B cell (primary cell): ENCODE data around the gene GCNT2. TPM values are rescaled to one million over a fixed set of nuclear protein-coding genes. Genes with fewer than 3 reads are reported as not detected.

Experiments
- ATAC-seq: fragments of 200-7000 bp; cut with Tn5 transposase; one replicate; pipeline ENCODE4 v1.10.0; 2021; ENCODE audit warnings: low read depth, mild to moderate bottlenecking, moderate number of reproducible peaks, moderate library complexity
- CTCF ChIA-PET: fragments of 350-600 bp; sonication (Branson Sonifier 250); formaldehyde crosslinking; loops from one replicate; lab custom pipeline; 2021; ENCODE audit warnings: antibody characterized with exemption, inconsistent platforms; lab: Charles Lee
- POLR2A ChIA-PET: fragments of 350-600 bp; sonication (Branson Sonifier 250); formaldehyde crosslinking; loops from one replicate; lab custom pipeline; 2021; ENCODE audit warnings: antibody characterized with exemption; lab: Charles Lee
- DNase-seq: peaks from one replicate; pipeline ENCODE4 v3.0.0; 2013
- H2AFZ ChIP-seq: 2 replicates; pipeline ENCODE4 v1.6.1; 2012; ENCODE audit warnings: mild to moderate bottlenecking, low read depth, low read length; ENCODE audit not compliant: insufficient read depth, poor library complexity, severe bottlenecking
- H3K27ac ChIP-seq, 2 donors: 1 replicate in 1 of 2; 2 replicates in 1 of 2; pipeline ENCODE4 v1.5.1; 2012 to 2013; ENCODE audit warnings: low read length in 2 of 2, mild to moderate bottlenecking in 2 of 2, moderate library complexity in 1 of 2
- H3K27me3 ChIP-seq, 4 experiments: fragments of 200-600 bp in 1 of 4; sonication (generic) in 1 of 4; replicated peaks in 1 of 4; 1 replicate in 2 of 4; 2 replicates in 2 of 4; pipeline versions ENCODE4 v1.6.1 to v1.7.0; 2013 to 2016; ENCODE audit warnings: low read length in 3 of 4, mild to moderate bottlenecking in 2 of 4, mixed read lengths in 1 of 4, moderate library complexity in 1 of 4; ENCODE audit not compliant: insufficient read depth in 4 of 4, control insufficient read depth in 3 of 4; ENCODE audit errors: control extremely low read depth in 1 of 4
- H3K36me3 ChIP-seq, 2 experiments: replicated peaks in 1 of 2; 1 replicate in 1 of 2; 2 replicates in 1 of 2; pipeline versions ENCODE4 v1.6.1 to v1.7.1; 2013; ENCODE audit warnings: low read length in 1 of 2; ENCODE audit not compliant: insufficient read depth in 2 of 2, control insufficient read depth in 1 of 2; ENCODE audit errors: control extremely low read depth in 1 of 2, extremely low read depth in 1 of 2
- H3K4me1 ChIP-seq, 2 donors: fragments of 200-600 bp in 1 of 2; sonication (generic) in 1 of 2; 1 replicate in 1 of 2; 2 replicates in 1 of 2; pipeline versions ENCODE4 v1.5.1 to v1.6.1; 2013 to 2017; ENCODE audit warnings: low read length in 2 of 2; ENCODE audit not compliant: control insufficient read depth in 2 of 2, insufficient read depth in 2 of 2
- H3K4me2 ChIP-seq: replicated peaks from 2 replicates; pipeline ENCODE3; 2012; ENCODE audit warnings: mild to moderate bottlenecking, low read depth, low read length; ENCODE audit not compliant: poor library complexity, severe bottlenecking
- H3K4me3 ChIP-seq, 5 experiments: fragments of 200-600 bp in 1 of 5; sonication (generic) in 1 of 5; 1 replicate in 3 of 5; 2 replicates in 2 of 5; pipeline versions ENCODE4 v1.5.1 to v1.7.0; 2011 to 2016; ENCODE audit warnings: low read length in 4 of 5, mild to moderate bottlenecking in 4 of 5, low read depth in 2 of 5, control low read depth in 1 of 5, moderate library complexity in 1 of 5; ENCODE audit not compliant: insufficient read depth in 1 of 5; ENCODE audit errors: control extremely low read depth in 1 of 5, extremely low read depth in 1 of 5
- H3K79me2 ChIP-seq: fragments of 200-600 bp; sonication (generic); one replicate; pipeline ENCODE4 v1.6.0; 2016; ENCODE audit warnings: low read length; ENCODE audit not compliant: control insufficient read depth, insufficient read depth
- H3K9ac ChIP-seq: fragments of 200-600 bp; sonication (generic); 2 replicates; pipeline ENCODE4 v1.6.1; 2017; ENCODE audit warnings: mild to moderate bottlenecking, low read length, moderate library complexity
- H3K9me3 ChIP-seq, 3 donors: one replicate each; pipeline versions ENCODE4 v1.6.1 to v1.7.1; 2013; ENCODE audit warnings: low read length in 2 of 3; ENCODE audit not compliant: control insufficient read depth in 2 of 3, insufficient read depth in 1 of 3; ENCODE audit errors: control extremely low read depth in 1 of 3
- H4K20me1 ChIP-seq: 2 replicates; pipeline ENCODE4 v1.6.0; 2012; ENCODE audit warnings: mild to moderate bottlenecking, low read length; ENCODE audit not compliant: insufficient read depth, control insufficient read depth, poor library complexity, severe bottlenecking
- H3K27ac Mint-ChIP-seq: one replicate; pipeline ENCODE4 v1.8.0; 2021; ENCODE audit warnings: mixed read lengths
- H3K27me3 Mint-ChIP-seq: one replicate; pipeline ENCODE4 v1.8.0; 2021; ENCODE audit warnings: mixed read lengths
- H3K4me1 Mint-ChIP-seq: one replicate; pipeline ENCODE4 v1.8.0; 2021; ENCODE audit warnings: mixed read lengths
- H3K4me3 Mint-ChIP-seq: one replicate; pipeline ENCODE4 v1.8.0; 2021; ENCODE audit warnings: mixed read lengths
- H3K9me3 Mint-ChIP-seq: one replicate; pipeline ENCODE4 v1.8.0; 2022; ENCODE audit warnings: mixed read lengths; ENCODE audit not compliant: insufficient read depth
- EZH2 ChIP-seq: IDR thresholded peaks from 2 replicates; pipeline ENCODE4 v1.6.1; 2012; ENCODE audit warnings: borderline replicate concordance, low read depth, mild to moderate bottlenecking, moderate library complexity, low read length; ENCODE audit not compliant: insufficient read depth, poor library complexity, severe bottlenecking
- WGBS: methylation state at CpG from one replicate; pipeline ENCODE4 v1.1.5; 2013; ENCODE audit warnings: missing lambda C conversion rate; ENCODE audit not compliant: insufficient coverage; 5-methylcytosine and 5-hydroxymethylcytosine counted together
- intact Hi-C: fragments of 100-400 bp; cut with micrococcal nuclease; formaldehyde crosslinking; loops from one replicate; pipeline ENCODE4 v1.10.0; 2022
- polyA plus RNA-seq: library from polyadenylated mRNA; depleted of rRNA; stranded (reverse); fragments of >200 nt; gene quantifications from 2 replicates; pipeline ENCODE4 v1.2.3, GENCODE V29; 2012
- total RNA-seq, 2 donors: library from RNA; stranded (reverse); fragments of 120-200 nt in 1 of 2; gene quantifications; 1 replicate in 1 of 2; 2 replicates in 1 of 2; pipeline versions ENCODE4 v1.2.3 to v1.2.4, GENCODE V29; 2013 to 2022
- TF ChIP-seq, protein P1 (sequence below): fragments of 200-600 bp; IDR thresholded peaks from one replicate; pipeline ENCODE4 v1.8.0; 2022; ENCODE audit warnings: antibody characterized with exemption, mild to moderate bottlenecking

Gene GCNT2
- total and polyA plus RNA-seq, 2 donors (not counting 1 experiment from before 2014, with no cell fraction given): 6.8 to 32.1 TPM

DNA sequence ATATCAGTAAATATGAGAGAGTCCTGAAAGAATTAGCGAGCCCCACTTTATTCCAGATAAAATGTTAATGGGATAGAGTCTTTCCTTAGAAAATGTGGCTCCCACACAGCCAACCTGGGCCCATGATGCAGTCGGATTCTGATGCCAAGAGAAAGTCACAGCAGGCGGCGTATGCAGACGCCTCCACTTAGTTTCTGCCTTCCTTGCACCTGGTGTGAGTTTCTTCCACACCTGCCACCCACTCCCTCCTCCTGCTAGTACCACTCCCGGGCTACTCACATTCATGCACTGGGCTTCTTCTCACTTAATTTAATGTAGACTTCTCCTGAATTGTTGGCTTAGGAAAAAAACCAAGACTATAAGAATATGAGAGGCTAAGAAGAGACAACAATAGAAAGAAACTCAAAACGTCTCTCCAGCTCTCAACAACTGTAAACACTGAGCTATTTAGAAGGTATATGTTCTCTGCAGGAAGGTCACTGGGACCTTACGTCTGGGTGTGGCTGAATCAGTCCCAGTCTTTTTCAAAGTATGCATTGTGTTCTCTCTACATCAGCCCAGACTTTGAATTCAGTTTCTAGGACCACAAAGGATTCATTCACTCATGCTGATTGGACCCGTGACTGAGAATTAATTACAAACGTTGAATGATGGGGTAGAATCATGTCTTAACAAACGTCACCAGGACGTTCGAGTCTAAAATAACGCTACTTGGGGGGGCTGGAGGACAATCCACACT, 70.4 kb downstream of the GCNT2 start:
- Histone ChIP-seq H3K4me1 (peaks cover 6 to 11% of the 10 kb centered on the region in 2 donors), H2AFZ (no peak overlapping the region), H3K79me2 (peaks cover 64% of the 10 kb centered on the region), H3K36me3 (no peaks in the 10 kb centered on the region), H3K9ac (no peak overlapping the region), H4K20me1 (peaks cover 31% of the 10 kb centered on the region), H3K4me3 (no peak overlapping the region), H3K27ac (no peak overlapping the region), H3K9me3 (no peaks in the 10 kb centered on the region), H3K27me3 (no peaks in the 10 kb centered on the region), H3K4me2 (no peak overlapping the region)
- CTCF ChIA-PET: no interaction called here
- H3K27me3 Mint-ChIP-seq: no peaks in the 10 kb centered on the region
- H3K27ac Mint-ChIP-seq: no peak overlapping the region
- TF ChIP-seq EZH2: no peak
- TF ChIP-seq, protein P1, sequence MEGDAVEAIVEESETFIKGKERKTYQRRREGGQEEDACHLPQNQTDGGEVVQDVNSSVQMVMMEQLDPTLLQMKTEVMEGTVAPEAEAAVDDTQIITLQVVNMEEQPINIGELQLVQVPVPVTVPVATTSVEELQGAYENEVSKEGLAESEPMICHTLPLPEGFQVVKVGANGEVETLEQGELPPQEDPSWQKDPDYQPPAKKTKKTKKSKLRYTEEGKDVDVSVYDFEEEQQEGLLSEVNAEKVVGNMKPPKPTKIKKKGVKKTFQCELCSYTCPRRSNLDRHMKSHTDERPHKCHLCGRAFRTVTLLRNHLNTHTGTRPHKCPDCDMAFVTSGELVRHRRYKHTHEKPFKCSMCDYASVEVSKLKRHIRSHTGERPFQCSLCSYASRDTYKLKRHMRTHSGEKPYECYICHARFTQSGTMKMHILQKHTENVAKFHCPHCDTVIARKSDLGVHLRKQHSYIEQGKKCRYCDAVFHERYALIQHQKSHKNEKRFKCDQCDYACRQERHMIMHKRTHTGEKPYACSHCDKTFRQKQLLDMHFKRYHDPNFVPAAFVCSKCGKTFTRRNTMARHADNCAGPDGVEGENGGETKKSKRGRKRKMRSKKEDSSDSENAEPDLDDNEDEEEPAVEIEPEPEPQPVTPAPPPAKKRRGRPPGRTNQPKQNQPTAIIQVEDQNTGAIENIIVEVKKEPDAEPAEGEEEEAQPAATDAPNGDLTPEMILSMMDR: no peak
- H3K4me3 Mint-ChIP-seq: no peak overlapping the region
- WGBS: 91% methylated on average over 6 of the region's 14 CpGs
- POLR2A ChIA-PET: no interaction called here
- DNase-seq (no peak), ATAC-seq (no peak)
- H3K9me3 Mint-ChIP-seq: no peaks in the 10 kb centered on the region
- intact Hi-C loops: no loop called here
- H3K4me1 Mint-ChIP-seq: peaks cover 31% of the 10 kb centered on the region
